HG03432 (cell line): ENCODE data around the gene PTPRR.

Experiments used
- ATAC-seq: cut with Tn5 transposase; IDR thresholded peaks from one replicate; pipeline ENCODE4 v1.9.1; 2021; ENCODE audit warnings: mild to moderate bottlenecking, moderate library complexity; ENCODE audit not compliant: unreplicated experiment

The PTPRR gene

GRCh38 chr12:70706611-70707010, 213.9 kb downstream of the PTPRR start:
- ATAC-seq: no peak

GRCh38 chr12:70698345-70698744, 222.2 kb downstream of the PTPRR start:
- no peak for ATAC-seq

GRCh38 chr12:70695361-70696023, 225.0 kb downstream of the PTPRR start:
- ATAC-seq: no peak

DNA sequence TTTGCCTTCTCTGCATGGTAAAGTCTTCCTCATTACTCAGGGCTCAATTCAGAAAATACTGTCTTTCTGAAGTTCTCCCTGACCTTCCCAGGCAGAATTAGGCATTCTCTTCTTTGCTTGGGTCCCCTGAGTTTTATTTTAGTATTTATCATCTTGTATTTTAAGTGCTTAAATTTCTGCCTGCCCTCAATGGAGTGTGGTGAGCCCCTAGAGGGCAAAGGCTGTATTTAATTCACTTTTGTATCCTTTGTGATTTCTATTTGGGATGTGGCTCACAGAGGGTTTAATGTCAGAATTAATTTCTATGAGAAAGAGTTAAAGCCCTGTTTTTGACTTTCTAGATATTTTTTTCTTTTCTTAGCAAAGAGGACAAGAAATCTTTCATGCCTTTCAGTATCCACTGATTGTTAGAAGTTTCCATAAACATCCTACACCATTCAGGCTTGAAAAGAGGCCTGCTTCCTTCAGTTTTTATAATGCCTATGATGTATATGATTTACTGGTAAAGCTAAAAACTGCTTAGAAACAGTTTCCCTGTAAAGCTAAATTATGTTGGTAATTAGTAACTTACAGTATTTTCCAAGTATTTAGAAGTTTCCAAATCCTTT, 227.8 kb downstream of the PTPRR start:
- no peak for ATAC-seq

DNA sequence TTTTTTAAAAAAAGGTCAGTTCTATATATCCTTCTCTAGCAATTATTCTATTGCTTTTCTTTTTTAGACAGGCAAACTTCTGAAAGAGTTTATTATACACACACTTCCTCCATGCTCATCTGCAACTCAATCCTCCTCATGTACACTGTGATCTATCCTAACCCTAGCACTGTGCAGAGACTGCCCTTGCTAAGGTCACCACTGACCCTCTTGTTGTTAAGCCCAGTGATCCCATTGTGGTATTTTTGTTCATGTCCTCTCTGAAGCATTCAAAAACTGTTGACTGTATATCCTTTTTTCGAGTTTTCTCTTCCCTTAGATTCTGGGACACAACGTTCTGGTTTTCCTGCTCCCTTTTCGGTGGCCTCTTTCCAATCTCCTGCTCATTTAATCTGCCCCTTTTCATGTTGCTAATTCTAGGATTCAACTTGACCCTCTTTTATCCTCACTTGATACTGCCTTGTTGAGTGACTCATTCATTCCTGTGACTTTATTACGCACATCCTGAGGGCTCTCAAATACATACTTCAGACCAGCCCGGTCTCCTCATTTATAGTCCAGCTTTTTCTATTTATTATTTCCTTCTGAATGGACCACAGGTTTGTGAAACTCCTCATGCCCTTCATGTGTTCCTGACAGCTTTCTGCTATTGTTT, 229.4 kb downstream of the PTPRR start:
- ATAC-seq: no peak

GRCh38 chr12:70686907-70687306, 233.6 kb downstream of the PTPRR start:
- ATAC-seq: no peak

DNA sequence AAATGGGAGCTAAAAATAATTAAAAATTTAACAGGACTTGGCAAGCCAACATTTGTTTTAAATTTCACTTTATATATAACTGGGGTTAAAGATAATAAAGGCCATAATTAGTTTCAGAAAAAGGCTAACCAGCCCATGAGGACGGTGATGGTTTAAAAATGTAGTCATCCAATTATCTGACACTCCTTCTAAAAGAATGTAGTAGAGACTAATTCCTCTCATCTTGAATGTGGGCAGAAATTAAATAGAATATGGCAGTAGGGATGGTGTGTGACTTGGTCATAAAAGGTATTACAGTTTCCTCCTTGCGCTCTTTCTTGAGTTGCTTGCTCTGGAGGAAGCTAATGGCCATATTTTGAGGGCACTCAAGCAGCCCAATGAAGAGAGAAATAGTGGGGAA, 234.2 kb downstream of the PTPRR start:
- no peak for ATAC-seq

GRCh38 chr12:70683976-70684375, 236.6 kb downstream of the PTPRR start:
- no peak for ATAC-seq

DNA sequence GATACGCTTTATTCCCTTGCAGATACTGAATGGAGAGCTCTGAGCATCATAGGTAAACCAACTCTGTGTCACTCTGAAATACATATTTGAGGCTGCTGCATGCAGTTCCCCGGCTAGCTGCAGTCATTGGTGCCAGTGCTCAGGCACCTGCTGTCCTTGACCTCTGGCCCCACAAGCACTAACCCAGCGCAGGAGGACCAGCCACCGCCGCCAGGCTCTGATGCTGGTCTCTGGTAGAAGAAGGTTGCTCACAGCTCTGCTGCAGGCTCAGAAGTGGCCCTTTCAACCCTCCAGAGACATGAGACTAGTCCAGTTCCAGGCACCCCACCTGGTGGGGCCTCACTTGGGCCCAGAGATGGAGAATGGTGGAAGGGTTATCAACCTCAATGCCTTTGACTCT, 248.8 kb downstream of the PTPRR start:
- ATAC-seq: no peak

- no peak for ATAC-seq
Measured at GRCh38 chr12:70670948-70671347, 249.6 kb downstream of the PTPRR start.

GRCh38 chr12:70667253-70667652, 253.3 kb downstream of the PTPRR start:
- ATAC-seq: no peak

DNA sequence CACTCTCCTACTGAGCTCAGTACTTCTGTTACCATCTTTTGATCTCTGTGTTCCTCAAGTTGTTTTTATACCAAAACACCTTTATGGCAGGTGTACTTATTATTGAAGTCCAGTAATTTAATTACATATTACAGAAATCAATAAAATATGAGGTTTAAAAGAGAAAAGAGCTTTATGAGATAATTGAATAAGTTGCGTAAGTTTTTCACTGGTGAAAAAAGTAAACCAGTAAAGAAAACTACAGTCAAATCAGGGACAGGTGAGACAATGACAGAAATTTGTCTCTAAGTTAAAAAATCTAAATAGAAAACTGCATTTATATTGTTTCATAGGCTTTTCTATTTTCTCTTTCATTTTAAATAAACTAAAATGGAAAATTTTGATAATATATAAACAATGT, 254.2 kb downstream of the PTPRR start:
- no peak for ATAC-seq

DNA sequence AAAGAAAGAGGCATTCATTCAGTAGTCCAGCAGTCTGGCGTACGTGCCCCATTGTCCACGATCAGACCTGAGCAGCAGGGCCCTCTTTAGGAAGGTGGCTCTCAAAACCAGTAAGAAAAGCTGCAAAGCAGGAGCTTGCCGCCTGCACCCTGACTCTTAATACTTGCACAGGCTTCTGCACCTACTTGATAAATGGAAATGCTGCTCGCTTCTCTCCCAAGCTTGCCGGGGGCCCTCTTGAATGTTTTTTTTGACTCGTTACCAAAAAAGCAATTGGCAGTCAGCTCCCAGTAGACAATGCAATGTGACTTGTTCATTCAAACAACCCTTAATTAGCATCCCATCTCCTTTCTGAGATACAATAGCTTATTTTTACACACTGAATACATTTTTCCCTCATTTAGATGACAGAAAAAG, 256.1 kb downstream of the PTPRR start:
- ATAC-seq: no peak

DNA sequence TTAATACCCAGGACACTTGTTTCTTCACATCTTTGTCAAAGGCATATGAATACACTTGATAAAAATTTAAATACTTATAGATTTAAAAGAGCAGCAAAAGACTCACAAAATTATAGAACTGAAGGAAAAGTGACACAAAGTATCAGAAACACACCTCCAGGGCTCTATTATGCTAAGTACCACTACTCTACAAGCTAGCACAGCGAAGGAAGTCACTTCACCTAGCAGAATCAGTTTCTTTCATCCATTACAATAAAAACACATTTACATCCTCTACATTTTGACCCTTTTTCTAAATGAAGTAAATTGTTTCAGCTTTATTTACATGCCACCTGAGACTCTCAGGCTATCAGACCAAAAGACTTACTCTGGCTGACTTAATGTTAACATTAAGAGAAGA, 256.7 kb downstream of the PTPRR start:
- ATAC-seq: no peak

GRCh38 chr12:70661466-70662161, 258.9 kb downstream of the PTPRR start:
- ATAC-seq: no peak

DNA sequence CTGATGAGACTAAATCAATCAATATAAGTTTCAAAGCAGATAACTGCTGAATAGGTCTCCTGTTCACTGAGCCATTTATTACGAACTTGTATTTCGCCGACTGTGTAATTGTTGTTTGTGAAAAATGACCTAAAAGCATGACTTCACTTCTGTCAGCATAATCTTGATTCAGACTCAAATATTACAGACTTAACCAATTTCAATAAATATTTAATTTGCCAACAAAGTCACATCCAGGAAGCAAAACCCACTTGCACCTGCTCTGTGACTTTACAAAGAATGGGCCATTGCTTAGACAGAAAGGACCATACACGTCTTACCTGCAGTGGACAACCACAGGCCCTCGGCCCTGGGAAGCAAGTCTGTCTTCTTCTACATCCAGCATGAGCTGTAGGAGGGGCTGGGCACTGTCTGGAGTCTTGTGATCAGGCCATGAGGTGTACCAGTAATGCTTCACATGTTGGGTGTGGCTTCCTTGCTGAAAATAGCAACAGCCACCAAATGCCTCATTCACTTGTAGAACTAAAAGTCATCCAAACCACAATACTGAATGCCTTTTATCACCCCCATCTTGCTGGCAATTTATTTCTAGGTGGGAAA, 259.8 kb downstream of the PTPRR start:
- ATAC-seq: no peak

GRCh38 chr12:70660002-70660604, 260.4 kb downstream of the PTPRR start:
- no peak for ATAC-seq

DNA sequence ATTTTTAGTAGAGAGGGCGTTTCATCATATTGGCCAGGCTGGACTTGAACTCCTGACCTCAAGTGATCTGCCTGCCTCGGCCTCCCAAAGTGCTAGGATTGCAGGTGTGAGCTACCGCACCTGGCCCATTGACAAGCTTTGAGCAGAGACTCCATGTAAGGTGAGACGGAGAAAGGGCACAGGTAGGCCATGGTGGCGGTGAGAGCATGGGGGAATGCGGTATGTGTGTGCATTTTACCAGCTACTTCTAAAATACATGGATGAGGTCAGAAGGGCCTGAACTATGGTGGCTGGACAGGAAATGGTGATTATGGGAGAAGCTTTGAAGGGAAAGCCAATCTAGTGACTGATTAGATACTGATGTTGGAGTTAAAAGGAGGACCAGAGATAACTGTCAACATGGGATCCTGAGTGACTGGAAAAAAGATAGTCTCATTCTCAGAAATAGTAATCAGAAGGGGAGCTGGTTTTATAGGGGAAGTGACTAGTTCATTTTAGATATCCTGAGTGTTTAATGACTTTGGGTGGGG, 261.4 kb downstream of the PTPRR start:
- ATAC-seq: no peak

DNA sequence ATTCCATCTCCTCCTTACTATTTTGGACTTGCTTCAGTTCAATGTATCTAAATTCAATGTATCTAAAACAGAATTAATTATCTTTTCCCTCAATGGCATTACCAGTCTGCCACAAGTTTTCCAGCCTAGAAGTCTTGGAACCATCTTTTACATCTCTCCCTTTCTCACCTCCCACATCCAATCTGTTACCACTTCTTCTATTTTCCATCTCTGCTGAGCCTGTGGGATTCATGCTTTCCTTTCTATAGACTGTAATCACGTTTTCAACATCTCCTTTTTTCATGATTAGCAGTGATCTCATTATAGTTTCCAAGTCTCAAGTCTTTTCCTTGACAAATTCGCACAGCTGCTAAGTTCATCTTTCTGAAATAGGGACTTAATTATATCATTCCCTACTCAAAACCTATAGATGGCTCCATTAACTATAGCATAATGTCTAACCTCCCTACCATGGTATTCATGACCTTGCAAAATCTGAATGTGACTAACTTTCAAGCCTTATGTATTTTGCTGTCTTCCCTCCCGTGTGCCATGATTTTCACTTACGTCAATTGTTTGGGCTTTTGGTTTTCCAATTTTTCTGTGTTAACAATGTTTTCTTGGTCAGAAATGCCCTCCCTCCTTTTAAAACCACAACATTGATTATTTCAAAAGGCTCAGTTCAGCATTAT, 262.8 kb downstream of the PTPRR start:
- ATAC-seq: no peak

GRCh38 chr12:70652451-70652850, 268.1 kb downstream of the PTPRR start:
- no peak for ATAC-seq
